ENCODE results near the gene ZNF578.
"Not testable (repeated sequence)": the region's sequence is repeated elsewhere in the genome, so short reads cannot be mapped to it uniquely, and the experiment has no call there.

GRCh38 chr19:52541176-52541575 is 87.8 kb downstream of the ZNF578 start:
- TF ChIP-seq POLR2AphosphoS5, POLR2A, CTCF (IDR thresholded peaks at IDR 0.05): not testable (repeated sequence)

Measured in transverse colon (tissue), 4 donors.